Right lobe of liver (tissue), 6 donors: ENCODE data around the gene NPY2R. TPM values are rescaled to one million over a fixed set of nuclear protein-coding genes. Genes with fewer than 3 reads are reported as not detected.

ENCODE experiments used
- ATAC-seq, 4 donors: fragments of 200-7000 bp; cut with Tn5 transposase; one replicate each; pipeline ENCODE4 v1.9.1; 2020; ENCODE audit warnings: mild to moderate bottlenecking in 4 of 4, moderate library complexity in 4 of 4
- DNase-seq, 3 donors: peaks; one replicate each; pipeline ENCODE4 v3.0.0-alpha.2; 2020
- H3K27ac ChIP-seq, 3 donors: fragments of 200-600 bp; one replicate each; pipeline ENCODE4 v1.8.0; 2022
- H3K27me3 ChIP-seq, 2 donors: fragments of 200-600 bp; one replicate each; pipeline ENCODE4 v1.8.0; 2022
- H3K36me3 ChIP-seq, 4 donors: fragments of 200-600 bp; sonication (generic) in 1 of 4; one replicate each; pipeline versions ENCODE4 v1.5.1 to v1.8.0; 2017 to 2022; ENCODE audit warnings: control low read depth in 1 of 4
- H3K4me1 ChIP-seq, 4 donors: fragments of 200-600 bp; sonication (generic) in 1 of 4; one replicate each; pipeline versions ENCODE4 v1.5.1 to v1.8.0; 2017 to 2022; ENCODE audit warnings: control low read depth in 1 of 4
- H3K4me3 ChIP-seq, 3 donors: fragments of 200-600 bp; one replicate each; pipeline ENCODE4 v1.8.0; 2022
- H3K9me3 ChIP-seq, 4 donors: fragments of 200-600 bp; sonication (generic) in 1 of 4; one replicate each; pipeline versions ENCODE4 v1.5.1 to v1.8.0; 2017 to 2022; ENCODE audit warnings: control low read depth in 1 of 4
- POLR2A ChIP-seq: fragments of 450-650 bp; IDR thresholded peaks from one replicate; pipeline ENCODE4 v1.6.1; 2017; ENCODE audit warnings: antibody characterized with exemption, mild to moderate bottlenecking
- WGBS: methylation state at CpG from one replicate; pipeline ENCODE4 v1.1.6; 2018; ENCODE audit warnings: low coverage, low lambda C conversion rate; ENCODE audit not compliant: insufficient coverage; ENCODE audit errors: missing lambda C conversion rate; 5-methylcytosine and 5-hydroxymethylcytosine counted together
- intact Hi-C, 2 donors: fragments of 100-400 bp; cut with DNase I; formaldehyde crosslinking; loops; one replicate each; pipeline versions ENCODE4 v1.11.2 to v1.14.1; 2022
- total RNA-seq, 6 experiments: library from RNA; depleted of rRNA in 2 of 6; stranded (reverse); fragments of >200 nt in 2 of 6; fragmentation: NEBNext Ultra II Directional in 3 of 6; extraction: Animal tissue kit (Norgen Biotek cat#: 25700) in 3 of 6; gene quantifications; one replicate each; pipeline versions ENCODE4 v1.1.0 to v1.2.4, GENCODE V29; 2016 to 2023
- TF ChIP-seq, protein P1 (sequence below), 4 donors: fragments of 200-600 bp in 3 of 4; fragments of 450-650 bp in 1 of 4; IDR thresholded peaks; one replicate each; pipeline versions ENCODE4 v1.5.1 to v1.8.0; 2016 to 2022; ENCODE audit warnings: antibody characterized with exemption in 4 of 4, mild to moderate bottlenecking in 2 of 4
- donor health status: DM: no; HTN: yes; CAD: no.
- donor health status: DM: no; HTN: no; CAD: no.
- donor health status: DM: no; HTN: no; CAD: no.
- donor health status: DM: no; HTN: yes; CAD: no.
- donor health status: DM: no; HTN: yes; CAD: no.

Gene NPY2R
- total RNA-seq, 6 experiments from 2014 or later: not detected

GRCh38 chr4:155245105-155245504 is 36.7 kb downstream of the NPY2R start:
- DNase-seq (no peak), ATAC-seq (no peak)
- 33% methylated on average over 4 of the region's 4 CpGs for WGBS

GRCh38 chr4:155248002-155248896 is 39.8 kb downstream of the NPY2R start:
- TF ChIP-seq POLR2A: no peak
- TF ChIP-seq, protein P1, sequence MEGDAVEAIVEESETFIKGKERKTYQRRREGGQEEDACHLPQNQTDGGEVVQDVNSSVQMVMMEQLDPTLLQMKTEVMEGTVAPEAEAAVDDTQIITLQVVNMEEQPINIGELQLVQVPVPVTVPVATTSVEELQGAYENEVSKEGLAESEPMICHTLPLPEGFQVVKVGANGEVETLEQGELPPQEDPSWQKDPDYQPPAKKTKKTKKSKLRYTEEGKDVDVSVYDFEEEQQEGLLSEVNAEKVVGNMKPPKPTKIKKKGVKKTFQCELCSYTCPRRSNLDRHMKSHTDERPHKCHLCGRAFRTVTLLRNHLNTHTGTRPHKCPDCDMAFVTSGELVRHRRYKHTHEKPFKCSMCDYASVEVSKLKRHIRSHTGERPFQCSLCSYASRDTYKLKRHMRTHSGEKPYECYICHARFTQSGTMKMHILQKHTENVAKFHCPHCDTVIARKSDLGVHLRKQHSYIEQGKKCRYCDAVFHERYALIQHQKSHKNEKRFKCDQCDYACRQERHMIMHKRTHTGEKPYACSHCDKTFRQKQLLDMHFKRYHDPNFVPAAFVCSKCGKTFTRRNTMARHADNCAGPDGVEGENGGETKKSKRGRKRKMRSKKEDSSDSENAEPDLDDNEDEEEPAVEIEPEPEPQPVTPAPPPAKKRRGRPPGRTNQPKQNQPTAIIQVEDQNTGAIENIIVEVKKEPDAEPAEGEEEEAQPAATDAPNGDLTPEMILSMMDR (IDR thresholded peaks at IDR 0.05): no peak
- H3K36me3 ChIP-seq: no peaks in the 10 kb centered on the region
- H3K9me3 ChIP-seq: no peaks in the 10 kb centered on the region
- intact Hi-C loops: no loop called here
- no peak overlapping the region for H3K27ac ChIP-seq
- DNase-seq (no peak), ATAC-seq (no peak)
- H3K4me3 ChIP-seq: no peak overlapping the region
- WGBS: 51% methylated on average over 9 of the region's 9 CpGs
- no peaks in the 10 kb centered on the region for H3K27me3 ChIP-seq
- no peaks in the 10 kb centered on the region for H3K4me1 ChIP-seq

More at GRCh38 chr4:155245105-155245504, 36.7 kb downstream of the NPY2R start:
- intact Hi-C loops: no loop called here
- no peak for TF ChIP-seq POLR2A
- TF ChIP-seq, protein P1 (IDR thresholded peaks at IDR 0.05): no peak
- Histone ChIP-seq H3K27ac (no peak overlapping the region), H3K9me3 (no peaks in the 10 kb centered on the region), H3K4me3 (no peak overlapping the region), H3K4me1 (no peaks in the 10 kb centered on the region), H3K27me3 (no peaks in the 10 kb centered on the region), H3K36me3 (no peaks in the 10 kb centered on the region)

DNA sequence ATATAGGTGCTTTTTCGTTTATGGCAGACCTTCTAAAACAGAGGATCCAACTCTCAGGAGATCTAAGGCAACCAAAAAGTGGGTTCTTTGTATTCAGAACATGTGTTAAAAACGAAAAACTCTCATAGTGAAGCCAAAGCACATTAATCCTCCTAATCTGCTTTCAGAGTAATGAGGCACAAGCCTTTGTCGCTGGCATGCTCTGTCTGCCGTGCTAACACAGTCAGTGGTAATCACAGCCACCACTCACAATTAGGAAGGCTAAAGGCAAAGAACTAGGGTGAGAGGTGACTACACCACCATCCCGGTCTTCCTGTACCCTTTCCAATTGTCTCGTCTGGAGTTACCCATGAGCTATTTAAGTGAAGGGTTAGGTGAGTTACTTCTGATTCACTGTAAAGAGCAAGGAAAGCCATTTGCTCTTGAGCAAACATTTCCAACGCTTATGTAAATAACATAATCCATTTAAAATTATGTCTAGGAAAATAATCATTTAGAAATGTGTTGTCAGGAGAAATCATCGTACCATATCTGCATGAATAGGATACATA is 40.7 kb downstream of the NPY2R start:
- intact Hi-C loops: no loop called here
- H3K4me1 ChIP-seq: no peaks in the 10 kb centered on the region
- DNase-seq (no peak), ATAC-seq (no peak)
- H3K36me3 ChIP-seq: no peaks in the 10 kb centered on the region
- no peaks in the 10 kb centered on the region for H3K27me3 ChIP-seq
- TF ChIP-seq POLR2A: no peak
- TF ChIP-seq, protein P1 (IDR thresholded peaks at IDR 0.05): no peak
- 36% methylated on average over 8 of the region's 8 CpGs for WGBS
- H3K9me3 ChIP-seq: no peaks in the 10 kb centered on the region
- no peak overlapping the region for H3K27ac ChIP-seq
- H3K4me3 ChIP-seq: no peak overlapping the region

DNA sequence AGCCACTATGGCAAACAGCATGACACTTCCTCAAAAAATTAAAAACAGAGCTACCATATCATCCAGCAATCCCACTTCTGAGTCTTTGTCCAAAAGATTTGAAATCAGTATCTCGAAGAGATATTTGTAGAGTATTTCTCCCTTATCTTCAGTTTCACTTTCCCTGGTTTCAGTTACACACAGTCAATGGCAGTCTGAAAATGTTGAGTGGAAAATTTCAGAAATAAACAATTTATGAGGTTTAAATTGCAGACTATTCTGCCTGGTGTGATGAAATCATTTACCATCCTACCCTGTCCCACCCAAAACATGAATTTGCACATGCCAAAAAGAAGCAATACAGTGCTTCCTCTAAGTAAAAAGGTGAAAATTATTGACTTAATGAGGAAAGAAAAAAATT is 43.9 kb downstream of the NPY2R start:
- ATAC-seq (no peak), DNase-seq (no peak)
- no peak overlapping the region for H3K4me3 ChIP-seq
- no peak overlapping the region for H3K27ac ChIP-seq
- H3K36me3 ChIP-seq: no peaks in the 10 kb centered on the region
- 24% methylated on average over 1 of the region's 1 CpG for WGBS
- no peaks in the 10 kb centered on the region for H3K9me3 ChIP-seq
- intact Hi-C loops: no loop called here
- no peak for TF ChIP-seq POLR2A
- TF ChIP-seq, protein P1 (IDR thresholded peaks at IDR 0.05): no peak
- no peaks in the 10 kb centered on the region for H3K27me3 ChIP-seq
- H3K4me1 ChIP-seq: no peaks in the 10 kb centered on the region
